Endothelial cell of umbilical vein (primary cell): ENCODE measurements around the gene RMDN2. TPM values are rescaled to one million over a fixed set of nuclear protein-coding genes. Genes with fewer than 3 reads are reported as not detected.

Experiments used
- BruUV-seq: library from RNA; stranded (reverse); fragments of 400-500 nt; replicated peaks from 2 replicates; lab custom pipeline; 2021; lab: Mats Ljungman, UMichigan
- CTCF ChIA-PET: fragments of 300-600, 350-600 bp; sonication (Branson Sonifier 250); formaldehyde crosslinking; loops from one replicate; lab custom pipeline; 2021; ENCODE audit warnings: antibody characterized with exemption, inconsistent platforms; lab: Charles Lee
- POLR2A ChIA-PET: fragments of 300-600, 350-600 bp; sonication (Branson Sonifier 250); formaldehyde crosslinking; loops from one replicate; lab custom pipeline; 2021; ENCODE audit warnings: antibody characterized with exemption, inconsistent platforms; lab: Charles Lee
- DNase-seq: peaks from one replicate; pipeline ENCODE4 v3.0.0-alpha.2; 2011; ENCODE audit warnings: low read depth, low spot score
- FAIRE-seq: peaks from 2 replicates; lab custom pipeline; 2011; peaks lifted over from hg19 to GRCh38; lab: Jason Lieb, UNC
- H2AFZ ChIP-seq: 2 replicates; pipeline ENCODE4 v1.6.0; 2012; ENCODE audit warnings: low read depth, low read length, control low read depth, inconsistent platforms
- H3K27ac ChIP-seq: 2 replicates; pipeline ENCODE4 v1.5.1; 2011; ENCODE audit warnings: low read depth, mild to moderate bottlenecking, control low read depth, low read length, moderate library complexity; ENCODE audit not compliant: insufficient read depth
- H3K27me3 ChIP-seq, 2 experiments: 2 replicates each; pipeline versions ENCODE4 v1.6.0 to v1.6.1; 2011; ENCODE audit warnings: low read length in 2 of 2, mixed read lengths in 1 of 2; ENCODE audit not compliant: control insufficient read depth in 2 of 2, insufficient read depth in 2 of 2
- H3K36me3 ChIP-seq, 2 experiments: 2 replicates in 1 of 2; 3 replicates in 1 of 2; pipeline ENCODE4 v1.5.1; 2011; ENCODE audit warnings: low read length in 2 of 2, mild to moderate bottlenecking in 1 of 2, moderate library complexity in 1 of 2; ENCODE audit not compliant: control insufficient read depth in 2 of 2, insufficient read depth in 2 of 2; ENCODE audit errors: extremely low read depth in 1 of 2
- H3K4me1 ChIP-seq: 3 replicates; pipeline ENCODE4 v1.5.1; 2011; ENCODE audit warnings: mild to moderate bottlenecking, low read length; ENCODE audit not compliant: control insufficient read depth, insufficient read depth; ENCODE audit errors: extremely low read depth
- H3K4me2 ChIP-seq: 2 replicates; pipeline ENCODE4 v1.6.1; 2011; ENCODE audit warnings: low read length, control low read depth, mixed read lengths; ENCODE audit not compliant: insufficient read depth
- H3K4me3 ChIP-seq, 3 experiments: fragments of 200-600 bp in 1 of 3; sonication (generic), shearing (Covaris generic) in 1 of 3; replicated peaks in 1 of 3; 2 replicates each; pipeline ENCODE4 v1.5.1; 2011 to 2016; ENCODE audit warnings: control low read depth in 3 of 3, low read length in 3 of 3, mild to moderate bottlenecking in 2 of 3, inconsistent platforms in 1 of 3, low read depth in 1 of 3, moderate library complexity in 1 of 3; ENCODE audit not compliant: insufficient read depth in 1 of 3
- H3K79me2 ChIP-seq: 2 replicates; pipeline ENCODE4 v1.6.0; 2012; ENCODE audit warnings: low read length, inconsistent platforms; ENCODE audit not compliant: control insufficient read depth, insufficient read depth
- H3K9ac ChIP-seq: replicated peaks from 2 replicates; pipeline ENCODE3; 2011; ENCODE audit warnings: low read length, control low read depth; ENCODE audit not compliant: insufficient read depth; ENCODE audit errors: extremely low read depth
- H3K9me1 ChIP-seq: replicated peaks from 3 replicates; pipeline ENCODE4 v1.6.0; 2011; ENCODE audit warnings: mild to moderate bottlenecking, low read length; ENCODE audit not compliant: control insufficient read depth, insufficient read depth; ENCODE audit errors: extremely low read depth
- H3K9me3 ChIP-seq: replicated peaks from 2 replicates; pipeline ENCODE4 v1.5.1; 2012; ENCODE audit warnings: low read length, inconsistent platforms; ENCODE audit not compliant: control insufficient read depth, insufficient read depth
- H4K20me1 ChIP-seq: replicated peaks from 2 replicates; pipeline ENCODE3; 2011; ENCODE audit warnings: mild to moderate bottlenecking, low read length; ENCODE audit not compliant: control insufficient read depth, insufficient read depth; ENCODE audit errors: extremely low read depth
- EZH2 ChIP-seq: IDR thresholded peaks from 2 replicates; pipeline ENCODE4 v1.6.1; 2012; ENCODE audit warnings: borderline replicate concordance, low read depth, mild to moderate bottlenecking, moderate library complexity, low read length, inconsistent platforms; ENCODE audit not compliant: severe bottlenecking
- FOS ChIP-seq: IDR thresholded peaks from 2 replicates; pipeline ENCODE4 v1.6.1; 2011; ENCODE audit warnings: mild to moderate bottlenecking, low read length, moderate library complexity, borderline replicate concordance; ENCODE audit not compliant: insufficient read depth
- GATA2 ChIP-seq: IDR thresholded peaks from 2 replicates; pipeline ENCODE4 v1.7.0; 2011; ENCODE audit warnings: low read depth, mild to moderate bottlenecking, moderate library complexity, mixed read lengths, low read length; ENCODE audit not compliant: insufficient read length, insufficient read depth
- JUN ChIP-seq: IDR thresholded peaks from 2 replicates; pipeline ENCODE4 v1.6.1; 2011; ENCODE audit warnings: borderline replicate concordance, low read depth; ENCODE audit not compliant: insufficient read length, insufficient read depth
- MAX ChIP-seq: IDR thresholded peaks from 2 replicates; pipeline ENCODE4 v1.6.1; 2011; ENCODE audit not compliant: insufficient read depth, insufficient read length
- MYC ChIP-seq: IDR thresholded peaks from one replicate; pipeline ENCODE4 v1.6.1; 2011; ENCODE audit warnings: mild to moderate bottlenecking, low read depth, low read length
- POLR2A ChIP-seq: IDR thresholded peaks from 2 replicates; pipeline ENCODE4 v1.6.1; 2012; ENCODE audit warnings: low read depth, mild to moderate bottlenecking, control low read depth, low read length
- POLR2AphosphoS5 ChIP-seq: IDR thresholded peaks from 2 replicates; pipeline ENCODE4 v1.6.1; 2012; ENCODE audit warnings: low read depth, mild to moderate bottlenecking, control low read depth, low read length, moderate library complexity; ENCODE audit not compliant: insufficient read depth
- dilution Hi-C: fragments of 300-500 bp; cut with MboI; formaldehyde crosslinking; loops from one replicate; pipeline ENCODE4 v1.15.0; 2019; ENCODE audit warnings: low sequenced_read_pairs; ENCODE audit not compliant: extremely low pct_ligation_motif_present
- intact Hi-C: fragments of 100-400 bp; cut with micrococcal nuclease; formaldehyde crosslinking; loops from one replicate; pipeline ENCODE4 v1.10.0; 2022
- polyA plus RNA-seq, 4 experiments: library from polyadenylated mRNA; depleted of rRNA in 3 of 4; stranded (reverse) in 3 of 4; unstranded in 1 of 4; fragments of >200 nt; gene quantifications; 2 replicates each; pipeline versions ENCODE4 v1.2.1 to v1.2.3, GENCODE V29; 2011 to 2012; ENCODE audit warnings: missing spikeins in 1 of 4
- total RNA-seq: library from RNA; stranded (reverse); gene quantifications from 2 replicates; pipeline ENCODE4 v1.2.3, GENCODE V29; 2021
- TF ChIP-seq, protein P1 (sequence below), 2 donors: IDR thresholded peaks; 1 replicate in 1 of 2; 2 replicates in 1 of 2; pipeline ENCODE4 v1.5.1; 2011; ENCODE audit warnings: low read length in 2 of 2, mild to moderate bottlenecking in 2 of 2, moderate library complexity in 2 of 2, control low read depth in 1 of 2, inconsistent platforms in 1 of 2, low read depth in 1 of 2; ENCODE audit not compliant: insufficient read depth in 1 of 2; ENCODE audit errors: extremely low read depth in 1 of 2

The RMDN2 gene
- total and polyA plus RNA-seq, 2 donors (not counting 3 experiments of a cell fraction or from before 2014, with no cell fraction given), result 0.97 to 2.8 TPM

- no peaks in the 10 kb centered on the region for H3K9me1 ChIP-seq
- no peaks in the 10 kb centered on the region for H3K79me2 ChIP-seq
- H2AFZ ChIP-seq, result peak overlapping the region; percentile 25
- no TSS peak for BruUV-seq
- no peaks in the 10 kb centered on the region for H3K4me1 ChIP-seq
- FAIRE-seq (no peak), DNase-seq (no peak)
- H3K27ac ChIP-seq, result no peak overlapping the region
- H3K9ac ChIP-seq, result no peak overlapping the region
- intact Hi-C loops, result no loop called here
- dilution Hi-C loops, result no loop called here
- ChIA-PET CTCF (interaction anchor here (1.4 kb wide), 1 partner anchor 56 kb away, joined by 4 read pairs; no protein-coding TSS in a partner anchor), POLR2A (no interaction called here)
- TF ChIP-seq, protein P1, sequence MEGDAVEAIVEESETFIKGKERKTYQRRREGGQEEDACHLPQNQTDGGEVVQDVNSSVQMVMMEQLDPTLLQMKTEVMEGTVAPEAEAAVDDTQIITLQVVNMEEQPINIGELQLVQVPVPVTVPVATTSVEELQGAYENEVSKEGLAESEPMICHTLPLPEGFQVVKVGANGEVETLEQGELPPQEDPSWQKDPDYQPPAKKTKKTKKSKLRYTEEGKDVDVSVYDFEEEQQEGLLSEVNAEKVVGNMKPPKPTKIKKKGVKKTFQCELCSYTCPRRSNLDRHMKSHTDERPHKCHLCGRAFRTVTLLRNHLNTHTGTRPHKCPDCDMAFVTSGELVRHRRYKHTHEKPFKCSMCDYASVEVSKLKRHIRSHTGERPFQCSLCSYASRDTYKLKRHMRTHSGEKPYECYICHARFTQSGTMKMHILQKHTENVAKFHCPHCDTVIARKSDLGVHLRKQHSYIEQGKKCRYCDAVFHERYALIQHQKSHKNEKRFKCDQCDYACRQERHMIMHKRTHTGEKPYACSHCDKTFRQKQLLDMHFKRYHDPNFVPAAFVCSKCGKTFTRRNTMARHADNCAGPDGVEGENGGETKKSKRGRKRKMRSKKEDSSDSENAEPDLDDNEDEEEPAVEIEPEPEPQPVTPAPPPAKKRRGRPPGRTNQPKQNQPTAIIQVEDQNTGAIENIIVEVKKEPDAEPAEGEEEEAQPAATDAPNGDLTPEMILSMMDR (IDR thresholded peaks at IDR 0.05; ENCODE audit: extremely low read depth in 1 of 2, insufficient read depth in 1 of 2, low read depth in 1 of 2, low read length in 2 of 2), result peak; percentile 5 to 29
- TF ChIP-seq MYC (no peak), JUN (no peak)
- no peak overlapping the region for H3K4me2 ChIP-seq
- H4K20me1 ChIP-seq, result no peaks in the 10 kb centered on the region
- peaks cover 28 to 38% of the 10 kb centered on the region in 2 experiments for H3K27me3 ChIP-seq
- no peaks in the 10 kb centered on the region for H3K9me3 ChIP-seq
- H3K36me3 ChIP-seq, result no peaks in the 10 kb centered on the region
- H3K4me3 ChIP-seq, result no peak overlapping the region
These were observed 112.9 kb downstream of the RMDN2 start for GRCh38 chr2:38037757-38038621.

DNA sequence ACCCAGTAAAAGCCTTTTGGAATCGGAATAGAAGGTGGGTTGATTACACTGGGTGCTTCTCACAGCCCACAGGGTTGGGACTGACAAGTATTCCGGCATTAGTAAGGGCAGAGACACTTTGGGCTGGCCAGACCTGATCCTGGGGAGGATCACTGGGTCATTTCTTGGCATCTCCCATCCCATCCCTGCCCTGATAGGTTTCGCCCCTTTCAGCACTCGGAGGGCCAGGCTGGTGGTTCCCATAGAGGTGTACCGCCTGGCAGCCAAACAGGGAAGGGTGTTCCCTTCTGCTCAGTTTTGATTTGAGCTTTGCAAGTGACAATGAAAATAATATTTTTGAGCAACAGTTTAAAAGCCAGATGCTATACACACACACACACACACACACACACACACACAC lies 113.6 kb downstream of the RMDN2 start:
- Histone ChIP-seq H3K79me2 (no peaks in the 10 kb centered on the region), H3K36me3 (no peaks in the 10 kb centered on the region), H3K27ac (no peak overlapping the region), H3K9ac (no peak overlapping the region), H2AFZ (no peak overlapping the region), H3K27me3 (peaks cover 28 to 38% of the 10 kb centered on the region in 2 experiments), H3K4me2 (no peak overlapping the region), H3K4me1 (no peaks in the 10 kb centered on the region), H3K9me3 (no peaks in the 10 kb centered on the region), H4K20me1 (no peaks in the 10 kb centered on the region), H3K4me3 (no peak overlapping the region), H3K9me1 (no peaks in the 10 kb centered on the region)
- TF ChIP-seq FOS (no peak), MYC (no peak), EZH2 (no peak), POLR2AphosphoS5 (no peak), MAX (no peak), GATA2 (no peak), POLR2A (no peak), JUN (no peak)
- TF ChIP-seq, protein P1 (IDR thresholded peaks at IDR 0.05; ENCODE audit: extremely low read depth in 1 of 2, insufficient read depth in 1 of 2, low read depth in 1 of 2, low read length in 2 of 2), result no peak
- DNase-seq (no peak), FAIRE-seq (no peak)
- BruUV-seq, result no TSS peak
- intact Hi-C loops (no loop called here), dilution Hi-C loops (no loop called here)
- POLR2A ChIA-PET, result no interaction called here
- CTCF ChIA-PET, result interaction anchor here (1.4 kb wide), 1 partner anchor 57 kb away, joined by 4 read pairs; no protein-coding TSS in a partner anchor
